ENCODE measurements around the gene C4orf50. TPM values are rescaled to one million over a fixed set of nuclear protein-coding genes. Genes with fewer than 3 reads are reported as not detected.

The C4orf50 gene
- total and polyA plus RNA-seq, 2 of the 8 experiments (the other 6 are each of a cell fraction or from before 2014, with no cell fraction given), result 0.08 to 0.22 TPM

DNA sequence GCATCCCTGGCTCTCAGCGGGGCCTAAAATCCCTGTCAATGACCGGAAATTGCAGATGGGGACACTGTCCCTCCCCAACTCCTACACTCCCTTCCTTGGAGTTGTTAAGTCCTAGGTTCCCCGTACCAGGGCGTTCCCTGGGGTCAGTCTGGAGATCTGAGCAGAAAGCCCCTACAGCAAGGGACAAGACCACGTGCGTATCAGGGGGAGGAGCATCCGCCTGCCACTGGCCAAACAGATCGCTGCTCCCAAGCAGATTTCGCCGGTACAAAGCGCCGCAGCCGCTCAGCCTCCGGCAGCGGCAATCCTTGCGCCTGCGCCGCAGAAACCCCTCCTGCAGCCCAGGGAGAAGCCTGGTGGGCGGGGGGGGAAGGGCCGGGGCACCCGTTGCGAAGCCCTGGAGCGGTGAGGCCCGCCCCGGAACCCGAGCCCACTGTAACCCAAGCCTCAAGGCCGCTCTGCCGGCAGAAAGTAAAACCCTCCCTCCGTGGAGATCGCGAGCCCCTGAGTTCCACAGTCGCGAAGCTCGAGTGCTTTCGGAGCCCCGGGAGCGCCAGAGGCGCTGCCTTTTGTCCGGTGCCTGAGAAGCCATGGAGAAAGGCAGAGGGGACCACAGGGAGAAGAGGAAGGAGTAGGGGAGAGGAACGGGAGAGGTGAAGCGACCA is 128.0 kb downstream of the C4orf50 start (continued):
- TF ChIP-seq TBP (IDR thresholded peaks at IDR 0.05; ENCODE audit: low read depth, low read length) (no peak), MAX (IDR thresholded peaks at IDR 0.05) (peak; percentile 90), RFX5 (IDR thresholded peaks at IDR 0.05; ENCODE audit: borderline replicate concordance, low read depth, low read length) (peak; percentile 55; the same call in 1 of the 2 replicates), SIN3A (conservative IDR thresholded peaks at IDR 0.05 in 1 of 2, IDR thresholded peaks at IDR 0.05 in 1 of 2; ENCODE audit: low read depth in 1 of 2, low read length in 2 of 2) (peak in 1 of 2 experiments; percentile 27; a peak in 2 of 4 replicates), SAP30 (IDR thresholded peaks at IDR 0.05; ENCODE audit: insufficient read depth, insufficient replicate concordance, low read length) (no peak), SIRT6 (IDR thresholded peaks at IDR 0.05; ENCODE audit: low read length) (no peak), SP1 (IDR thresholded peaks at IDR 0.05; ENCODE audit: low read depth, low read length) (no peak)

Data from H1 (cell line).